CD4-positive, alpha-beta T cell treated with Interleukin-6 for 4 hours (primary cell): Measurements from ENCODE around the gene CHDH.

Source experiments
- DNase-seq: peaks from one replicate; pipeline ENCODE4 v3.0.0-alpha.2; 2020; ENCODE audit warnings: mixed read lengths

The CHDH gene

DNA sequence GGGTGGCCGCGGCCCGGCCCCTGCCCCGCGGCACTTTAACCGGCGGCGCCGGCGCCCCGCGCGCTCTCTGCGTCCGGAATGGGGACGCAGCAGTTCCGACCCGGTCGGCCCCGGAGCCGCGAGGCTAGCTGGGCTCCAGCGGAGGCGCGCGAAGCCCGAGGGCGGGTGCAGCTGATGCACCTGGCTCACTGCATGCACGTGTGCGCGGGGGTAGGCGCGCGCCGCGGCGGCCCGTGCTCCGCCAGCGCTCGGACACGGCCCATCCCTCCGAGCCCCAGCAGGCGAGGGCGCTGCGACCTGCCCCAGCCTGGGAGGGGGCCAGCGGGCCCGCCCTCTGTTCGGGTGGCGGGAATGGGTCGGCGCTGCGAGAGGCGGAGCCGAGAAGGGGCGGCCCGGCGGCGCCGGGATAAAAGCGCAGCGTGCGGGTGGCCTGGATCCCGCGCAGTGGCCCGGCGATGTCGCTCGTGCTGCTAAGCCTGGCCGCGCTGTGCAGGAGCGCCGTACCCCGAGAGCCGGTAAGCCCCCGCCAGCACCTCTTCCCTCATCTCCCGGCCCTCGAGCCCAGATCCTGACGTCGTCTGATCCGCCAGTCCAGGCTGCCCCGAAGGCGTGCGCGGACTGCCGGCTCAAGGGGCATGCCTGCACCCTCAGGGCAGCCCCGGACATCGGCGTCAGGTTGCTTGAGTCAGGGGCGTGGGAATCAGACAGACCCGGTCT, at the start of gene CHDH, which contains the start of gene IL17RB:
CHDH (minus strand) TSS at position 286 of the 717 bp plus-strand sequence. CDS start 22,411 bp downstream, outside the sequence.
IL17RB (plus strand) TSS at position 435 of the 717 bp plus-strand sequence; CDS start at position 456, 21 bp downstream.
- no peak for DNase-seq

DNA sequence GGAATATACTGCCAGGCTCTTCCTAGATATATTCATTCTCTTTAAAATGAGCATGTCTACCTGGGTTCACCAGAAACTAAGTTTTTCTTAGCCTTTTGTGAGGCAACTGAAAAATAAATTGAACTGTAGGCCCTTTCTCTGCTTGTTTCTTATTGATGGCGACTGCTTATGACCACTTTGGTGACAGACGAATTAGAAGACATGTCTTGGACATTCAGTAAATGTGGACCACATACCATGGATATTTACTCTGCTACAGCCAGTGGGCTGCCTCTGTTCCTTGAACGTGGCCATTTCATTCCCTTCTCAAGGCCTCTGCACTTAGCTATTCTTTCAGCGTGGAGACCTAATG, 46.0 kb upstream of the CHDH start:
- DNase-seq: no peak

DNA sequence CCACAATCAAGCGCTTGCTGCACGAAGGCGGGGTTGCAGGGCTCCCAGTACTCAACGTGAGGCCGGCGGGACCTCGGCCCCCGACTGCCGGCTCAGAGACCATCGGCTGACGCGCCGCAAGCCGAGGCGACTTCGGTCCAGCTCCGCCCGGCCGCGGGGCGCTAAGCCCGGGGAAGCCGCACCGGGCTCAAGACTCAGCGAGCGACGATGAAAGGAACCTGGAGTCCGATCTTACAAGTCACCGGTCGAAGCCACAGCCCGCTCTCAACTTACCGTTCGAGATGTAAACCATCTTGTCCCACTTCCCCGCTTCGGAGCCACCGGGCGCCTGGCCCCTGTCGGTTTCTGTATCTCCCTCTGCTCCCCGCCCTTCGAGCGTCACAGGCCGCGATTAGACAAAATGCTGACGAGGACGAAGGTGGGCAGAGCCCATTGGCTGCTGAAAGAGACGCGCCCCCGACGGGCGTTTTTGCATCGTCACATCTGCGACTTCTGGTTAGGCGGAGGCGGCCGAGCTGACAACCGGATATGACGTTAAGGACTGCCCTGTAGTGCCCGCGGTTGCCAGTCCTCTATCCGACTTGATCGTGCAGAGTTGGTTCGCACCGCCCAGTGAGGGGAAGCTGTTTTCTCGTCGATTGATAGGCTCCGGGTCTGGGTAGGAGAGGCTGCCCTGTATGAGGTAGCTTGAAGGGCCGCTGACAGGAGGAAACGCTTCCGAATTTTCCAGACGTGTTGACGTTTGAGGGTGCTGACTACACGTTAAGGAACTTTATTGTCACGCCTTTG, 45.5 kb upstream of the CHDH start, which contains the start of gene SELENOK:
SELENOK (minus strand) TSS at position 363 of the 789 bp plus-strand sequence.
- peak; percentile 97 for DNase-seq

- DNase-seq: peak; percentile 50
Observed at GRCh38 chr3:53890726-53891475, 44.7 kb upstream of the CHDH start.

DNA sequence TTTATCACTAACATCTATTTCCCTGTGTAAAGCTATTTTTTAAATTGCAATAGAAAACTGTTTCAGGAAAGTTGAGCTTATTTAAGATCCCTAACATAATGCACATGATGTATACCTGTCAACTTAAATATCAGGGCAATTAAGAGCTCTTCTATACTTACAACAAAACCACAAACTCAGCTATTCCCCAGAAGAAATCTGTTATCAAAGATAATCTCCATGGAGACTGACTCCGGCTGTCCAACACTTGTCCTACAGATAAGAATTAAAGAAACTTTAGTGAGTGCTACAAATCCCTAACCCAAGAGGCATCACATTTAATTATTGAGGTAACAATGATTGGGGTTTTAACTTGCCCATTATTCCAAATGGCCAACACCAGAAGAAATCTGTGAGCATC, 42.0 kb upstream of the CHDH start:
- no peak for DNase-seq

DNA sequence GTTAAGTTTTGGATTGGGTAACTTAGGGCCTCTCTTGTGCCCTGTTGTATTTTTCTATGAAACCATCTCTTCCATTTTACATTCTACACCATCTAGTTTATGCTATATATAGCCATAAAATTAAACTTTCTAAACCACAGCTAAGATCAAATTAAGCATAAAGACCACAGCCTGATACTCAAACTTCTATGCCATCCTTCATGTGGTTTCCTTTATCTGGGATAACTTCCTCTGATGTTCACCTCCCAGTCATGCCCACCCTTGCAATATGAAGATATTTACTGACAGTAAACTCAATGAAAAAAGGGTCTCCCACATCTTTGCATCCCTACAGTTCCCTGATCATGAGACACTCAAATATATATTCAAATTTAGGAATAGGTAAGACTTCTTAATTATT, 41.2 kb upstream of the CHDH start:
- DNase-seq: no peak

GRCh38 chr3:53885239-53885638, 39.0 kb upstream of the CHDH start:
- no peak for DNase-seq

DNA sequence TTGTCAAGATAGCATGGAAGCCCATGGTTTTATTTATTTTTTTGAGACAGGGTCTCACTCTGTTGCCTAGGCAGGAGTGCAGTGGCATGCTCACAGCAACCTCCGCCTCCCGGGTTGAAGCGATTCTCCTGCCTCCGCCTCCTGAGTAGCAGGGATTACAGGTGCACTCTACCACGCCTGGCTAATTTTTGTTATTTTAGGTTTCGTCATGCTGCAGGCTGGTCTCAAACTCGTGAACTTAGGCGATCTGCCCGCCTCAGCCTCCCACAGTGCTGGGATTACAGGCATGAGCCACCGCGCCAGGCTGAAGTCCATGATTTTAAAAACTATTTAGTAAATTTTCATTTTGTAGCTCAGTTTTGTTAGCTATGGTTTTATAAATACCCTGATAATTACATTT, 38.4 kb upstream of the CHDH start:
- DNase-seq: no peak

- DNase-seq: no peak
Observed at GRCh38 chr3:53883008-53883407, 36.8 kb upstream of the CHDH start.

GRCh38 chr3:53881691-53882593, 35.7 kb upstream of the CHDH start, which contains the start of gene ACTR8:
TSS of gene ACTR8 (minus strand) at chr3:53882152. CDS start at chr3:53882101, 51 bp downstream.
- DNase-seq: peak; percentile 90

GRCh38 chr3:53880396-53881345, 34.5 kb upstream of the CHDH start:
- no peak for DNase-seq

DNA sequence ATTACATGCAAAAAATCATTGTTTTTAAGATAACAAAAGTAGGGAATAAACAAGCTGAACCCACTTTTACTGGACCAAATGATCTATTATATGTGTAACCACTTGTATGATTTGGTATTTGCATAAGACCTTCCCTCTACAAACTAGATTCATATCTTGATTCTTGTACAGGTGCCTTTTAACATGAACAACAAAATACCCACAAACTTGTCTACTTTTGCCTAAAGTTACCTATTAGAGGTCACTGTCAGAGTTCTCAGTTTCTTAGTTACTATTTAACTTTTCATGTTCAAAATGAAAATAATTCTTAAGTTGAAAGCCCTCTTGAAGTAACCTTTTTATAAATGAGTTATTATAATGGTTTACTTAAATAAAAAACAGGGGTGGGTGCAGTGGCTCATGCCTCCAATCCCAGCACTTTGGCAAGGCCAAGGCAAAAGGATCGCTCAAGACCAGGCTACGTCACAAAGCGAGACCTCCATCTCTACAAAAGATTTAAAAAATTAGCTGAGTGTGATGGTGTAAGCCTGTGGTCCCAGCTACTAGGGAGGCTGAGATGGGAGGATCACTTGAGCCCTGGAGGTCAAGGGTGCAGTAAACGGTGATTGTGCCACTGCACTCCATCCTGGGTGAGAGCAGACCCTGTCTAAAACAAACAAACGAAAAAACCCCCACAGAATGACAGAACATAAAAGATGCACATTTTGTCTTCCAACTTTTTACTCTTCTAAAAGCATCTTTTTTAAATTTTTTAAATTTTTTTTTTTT, 19.7 kb upstream of the CHDH start:
- DNase-seq: no peak

GRCh38 chr3:53863145-53863544, 16.9 kb upstream of the CHDH start:
- DNase-seq: no peak

DNA sequence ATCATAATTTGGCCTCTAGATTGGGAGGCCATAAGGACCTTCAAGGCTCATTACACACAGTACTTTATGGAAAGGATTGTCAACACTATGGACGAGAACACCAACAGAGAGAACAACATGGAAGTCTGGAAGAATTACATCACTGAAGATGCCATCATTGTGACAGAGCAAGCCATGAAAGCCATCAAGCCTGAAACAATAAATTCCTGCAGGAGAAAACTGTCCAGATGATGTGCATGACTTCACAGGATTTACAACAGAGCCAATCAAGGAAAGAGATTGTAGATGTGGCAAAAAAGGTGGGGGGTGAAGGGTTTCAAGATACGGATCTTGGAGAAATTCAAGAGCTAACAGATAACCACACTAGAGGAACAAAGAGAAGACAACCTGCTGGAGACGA, 16.0 kb upstream of the CHDH start:
- no peak for DNase-seq

GRCh38 chr3:53860196-53860595, 14.0 kb upstream of the CHDH start:
- no peak for DNase-seq

GRCh38 chr3:53859178-53859577, 13.0 kb upstream of the CHDH start:
- DNase-seq: no peak

- DNase-seq: no peak
Observed at GRCh38 chr3:53858096-53858741, 12.0 kb upstream of the CHDH start.

DNA sequence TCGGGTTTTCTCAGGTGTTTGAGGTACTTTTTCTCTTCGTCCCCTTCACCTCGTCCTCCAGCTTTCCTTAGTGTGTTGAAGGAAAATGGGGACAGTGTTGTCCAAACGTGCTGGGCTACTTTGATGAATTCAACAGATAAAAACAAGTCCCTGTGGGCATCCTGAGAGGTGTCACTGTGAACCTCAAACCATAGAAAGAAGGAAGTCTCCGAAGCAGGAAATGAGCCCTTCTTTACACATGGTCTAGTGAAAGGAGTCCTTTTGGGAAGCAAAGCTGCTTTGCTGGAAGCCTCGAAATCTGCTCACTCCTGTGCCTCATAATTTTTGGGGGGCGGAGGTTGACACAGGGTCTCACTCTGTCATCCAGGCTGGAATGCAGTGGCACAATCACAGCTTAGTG, 10.7 kb upstream of the CHDH start:
- DNase-seq: no peak

- DNase-seq: no peak
Observed at GRCh38 chr3:53850895-53851294, 4.7 kb upstream of the CHDH start.

GRCh38 chr3:53849916-53850315, 3.7 kb upstream of the CHDH start:
- DNase-seq: no peak
